HEK293 (cell line): ENCODE data around the gene WWTR1.

Source experiments
- CTCF ChIA-PET: fragments of 350-600 bp; formaldehyde crosslinking; extraction: SDS; loops from one replicate; lab custom pipeline; 2021; ENCODE audit warnings: antibody characterized with exemption; lab: Yijun Ruan, JAX
- POLR2A ChIA-PET: fragments of 300-600 bp; formaldehyde crosslinking; extraction: SDS; loops from one replicate; lab custom pipeline; 2020; ENCODE audit warnings: antibody characterized with exemption, inconsistent platforms; lab: Yijun Ruan, JAX
- H3K27ac ChIP-seq: fragments of 200-500 bp; sonication (Bioruptor generic); 2 replicates; pipeline ENCODE4 v1.5.1; 2014; ENCODE audit warnings: low read depth, low read length, control low read depth, inconsistent platforms; ENCODE audit errors: extremely low read depth
- H3K36me3 ChIP-seq, 2 experiments: fragments of 200-500 bp in 1 of 2; sonication (Bioruptor generic) in 1 of 2; 1 replicate in 1 of 2; 2 replicates in 1 of 2; pipeline ENCODE4 v1.5.1; 2014 to 2017; ENCODE audit warnings: inconsistent platforms in 2 of 2, low read length in 2 of 2; ENCODE audit not compliant: control insufficient read depth in 2 of 2, insufficient read depth in 1 of 2
- H3K4me1 ChIP-seq: fragments of 200-500 bp; sonication (Bioruptor generic); 2 replicates; pipeline ENCODE4 v1.5.1; 2014; ENCODE audit warnings: mild to moderate bottlenecking, low read length, inconsistent platforms; ENCODE audit not compliant: control insufficient read depth, insufficient read depth
- H3K4me3 ChIP-seq: 2 replicates; pipeline ENCODE4 v1.5.1; 2011; ENCODE audit warnings: low read depth, mild to moderate bottlenecking, control low read depth, low read length, moderate library complexity
- H3K9me3 ChIP-seq: fragments of 200-500 bp; sonication (Bioruptor generic); 2 replicates; pipeline ENCODE4 v1.5.1; 2014; ENCODE audit warnings: low read depth, low read length, inconsistent platforms; ENCODE audit not compliant: control insufficient read depth, insufficient read depth
- AEBP2 ChIP-seq: fragments of 450-650 bp; formaldehyde crosslinking; IDR thresholded peaks from 2 replicates; pipeline ENCODE4 v1.5.1; 2016; ENCODE audit warnings: missing biosample characterization, missing genetic modification characterization, borderline replicate concordance
- KLF1 ChIP-seq: fragments of 450-650 bp; formaldehyde crosslinking; IDR thresholded peaks from 2 replicates; pipeline ENCODE4 v1.5.1; 2016; ENCODE audit warnings: missing biosample characterization, missing genetic modification characterization
- KLF16 ChIP-seq: fragments of 450-650 bp; formaldehyde crosslinking; IDR thresholded peaks from 2 replicates; pipeline ENCODE4 v1.5.1; 2017; ENCODE audit warnings: missing biosample characterization, missing genetic modification characterization
- MYNN ChIP-seq: fragments of 450-650 bp; formaldehyde crosslinking; IDR thresholded peaks from 2 replicates; pipeline ENCODE4 v1.5.1; 2016; ENCODE audit warnings: missing biosample characterization, missing genetic modification characterization, borderline replicate concordance
- PRDM1 ChIP-seq: fragments of 450-650 bp; formaldehyde crosslinking; IDR thresholded peaks from 2 replicates; pipeline ENCODE4; 2016; ENCODE audit warnings: missing biosample characterization, missing genetic modification characterization
- PRDM2 ChIP-seq: fragments of 450-650 bp; formaldehyde crosslinking; IDR thresholded peaks from 2 replicates; pipeline ENCODE4 v1.5.1; 2016; ENCODE audit warnings: missing biosample characterization, missing genetic modification characterization, borderline replicate concordance
- ZEB2 ChIP-seq: fragments of 450-650 bp; formaldehyde crosslinking; IDR thresholded peaks from 2 replicates; pipeline ENCODE4 v1.5.1; 2016; ENCODE audit warnings: missing biosample characterization, missing genetic modification characterization
- ZNF280D ChIP-seq: fragments of 450-650 bp; formaldehyde crosslinking; IDR thresholded peaks from 2 replicates; pipeline ENCODE4 v1.5.1; 2016; ENCODE audit warnings: missing biosample characterization, missing genetic modification characterization
- ZNF654 ChIP-seq: fragments of 450-650 bp; formaldehyde crosslinking; IDR thresholded peaks from 2 replicates; pipeline ENCODE4 v1.5.1; 2016; ENCODE audit warnings: low read depth, missing biosample characterization, missing genetic modification characterization
- ZNF785 ChIP-seq: fragments of 450-650 bp; formaldehyde crosslinking; IDR thresholded peaks from 2 replicates; pipeline ENCODE4 v1.5.1; 2016; ENCODE audit warnings: missing biosample characterization, missing genetic modification characterization
- TF ChIP-seq, protein P1 (sequence below): fragments of 450-650 bp; formaldehyde crosslinking; IDR thresholded peaks from 2 replicates; pipeline ENCODE4 v1.5.1; 2017; ENCODE audit warnings: missing biosample characterization, missing genetic modification characterization
- TF ChIP-seq, protein P2 (sequence below): fragments of 450-650 bp; formaldehyde crosslinking; IDR thresholded peaks from 2 replicates; pipeline ENCODE4 v1.5.1; 2016; ENCODE audit warnings: missing biosample characterization, missing genetic modification characterization
- TF ChIP-seq, protein P3 (sequence below): fragments of 450-650 bp; formaldehyde crosslinking; IDR thresholded peaks from 2 replicates; pipeline ENCODE4 v1.5.1; 2016; ENCODE audit warnings: missing biosample characterization, missing genetic modification characterization

The WWTR1 gene

GRCh38 chr3:149560001-149560400 is 97.8 kb downstream of the WWTR1 start (continued):
- no peak for TF ChIP-seq AEBP2 (tag by site-specific recombination)
- TF ChIP-seq, protein P1, sequence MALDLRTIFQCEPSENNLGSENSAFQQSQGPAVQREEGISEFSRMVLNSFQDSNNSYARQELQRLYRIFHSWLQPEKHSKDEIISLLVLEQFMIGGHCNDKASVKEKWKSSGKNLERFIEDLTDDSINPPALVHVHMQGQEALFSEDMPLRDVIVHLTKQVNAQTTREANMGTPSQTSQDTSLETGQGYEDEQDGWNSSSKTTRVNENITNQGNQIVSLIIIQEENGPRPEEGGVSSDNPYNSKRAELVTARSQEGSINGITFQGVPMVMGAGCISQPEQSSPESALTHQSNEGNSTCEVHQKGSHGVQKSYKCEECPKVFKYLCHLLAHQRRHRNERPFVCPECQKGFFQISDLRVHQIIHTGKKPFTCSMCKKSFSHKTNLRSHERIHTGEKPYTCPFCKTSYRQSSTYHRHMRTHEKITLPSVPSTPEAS (tag by site-specific recombination): no peak
- no peak for TF ChIP-seq KLF1 (tag by site-specific recombination)
- TF ChIP-seq, protein P2, sequence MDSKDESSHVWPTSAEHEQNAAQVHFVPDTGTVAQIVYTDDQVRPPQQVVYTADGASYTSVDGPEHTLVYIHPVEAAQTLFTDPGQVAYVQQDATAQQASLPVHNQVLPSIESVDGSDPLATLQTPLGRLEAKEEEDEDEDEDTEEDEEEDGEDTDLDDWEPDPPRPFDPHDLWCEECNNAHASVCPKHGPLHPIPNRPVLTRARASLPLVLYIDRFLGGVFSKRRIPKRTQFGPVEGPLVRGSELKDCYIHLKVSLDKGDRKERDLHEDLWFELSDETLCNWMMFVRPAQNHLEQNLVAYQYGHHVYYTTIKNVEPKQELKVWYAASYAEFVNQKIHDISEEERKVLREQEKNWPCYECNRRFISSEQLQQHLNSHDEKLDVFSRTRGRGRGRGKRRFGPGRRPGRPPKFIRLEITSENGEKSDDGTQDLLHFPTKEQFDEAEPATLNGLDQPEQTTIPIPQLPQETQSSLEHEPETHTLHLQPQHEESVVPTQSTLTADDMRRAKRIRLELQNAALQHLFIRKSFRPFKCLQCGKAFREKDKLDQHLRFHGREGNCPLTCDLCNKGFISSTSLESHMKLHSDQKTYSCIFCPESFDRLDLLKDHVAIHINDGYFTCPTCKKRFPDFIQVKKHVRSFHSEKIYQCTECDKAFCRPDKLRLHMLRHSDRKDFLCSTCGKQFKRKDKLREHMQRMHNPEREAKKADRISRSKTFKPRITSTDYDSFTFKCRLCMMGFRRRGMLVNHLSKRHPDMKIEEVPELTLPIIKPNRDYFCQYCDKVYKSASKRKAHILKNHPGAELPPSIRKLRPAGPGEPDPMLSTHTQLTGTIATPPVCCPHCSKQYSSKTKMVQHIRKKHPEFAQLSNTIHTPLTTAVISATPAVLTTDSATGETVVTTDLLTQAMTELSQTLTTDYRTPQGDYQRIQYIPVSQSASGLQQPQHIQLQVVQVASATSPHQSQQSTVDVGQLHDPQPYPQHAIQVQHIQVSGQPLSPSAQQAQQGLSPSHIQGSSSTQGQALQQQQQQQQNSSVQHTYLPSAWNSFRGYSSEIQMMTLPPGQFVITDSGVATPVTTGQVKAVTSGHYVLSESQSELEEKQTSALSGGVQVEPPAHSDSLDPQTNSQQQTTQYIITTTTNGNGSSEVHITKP: no peak
- no peak for TF ChIP-seq ZEB2

- POLR2A ChIA-PET: no interaction called here
- Histone ChIP-seq H3K9me3 (no peaks in the 10 kb centered on the region), H3K27ac (no peak overlapping the region), H3K36me3 (no peaks in the 10 kb centered on the region), H3K4me3 (no peak overlapping the region), H3K4me1 (no peaks in the 10 kb centered on the region)
- CTCF ChIA-PET: interaction anchor here (1.7 kb wide), 1 partner anchor 9 kb away, joined by 8 read pairs; no protein-coding TSS in a partner anchor
- TF ChIP-seq MYNN (tag by site-specific recombination) (no peak), ZNF785 (no peak), PRDM1 (no peak), ZNF280D (tag by site-specific recombination) (no peak), KLF16 (tag by site-specific recombination) (no peak), PRDM2 (tag by site-specific recombination) (no peak), ZNF654 (tag by site-specific recombination) (no peak), ZEB2 (no peak)
- TF ChIP-seq, protein P3, sequence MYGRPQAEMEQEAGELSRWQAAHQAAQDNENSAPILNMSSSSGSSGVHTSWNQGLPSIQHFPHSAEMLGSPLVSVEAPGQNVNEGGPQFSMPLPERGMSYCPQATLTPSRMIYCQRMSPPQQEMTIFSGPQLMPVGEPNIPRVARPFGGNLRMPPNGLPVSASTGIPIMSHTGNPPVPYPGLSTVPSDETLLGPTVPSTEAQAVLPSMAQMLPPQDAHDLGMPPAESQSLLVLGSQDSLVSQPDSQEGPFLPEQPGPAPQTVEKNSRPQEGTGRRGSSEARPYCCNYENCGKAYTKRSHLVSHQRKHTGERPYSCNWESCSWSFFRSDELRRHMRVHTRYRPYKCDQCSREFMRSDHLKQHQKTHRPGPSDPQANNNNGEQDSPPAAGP (tag by site-specific recombination): no peak
These were observed 98.3 kb downstream of the WWTR1 start for GRCh38 chr3:149559525-149559924.
